GM12801 (cell line): Measurements from ENCODE around the gene LETMD1.

ENCODE experiments used
- TF ChIP-seq, protein P1 (sequence below): IDR thresholded peaks from one replicate; pipeline ENCODE4 v1.5.1; 2011; ENCODE audit warnings: control low read depth; ENCODE audit not compliant: insufficient read length; ENCODE audit errors: extremely low read depth

LETMD1 gene

DNA sequence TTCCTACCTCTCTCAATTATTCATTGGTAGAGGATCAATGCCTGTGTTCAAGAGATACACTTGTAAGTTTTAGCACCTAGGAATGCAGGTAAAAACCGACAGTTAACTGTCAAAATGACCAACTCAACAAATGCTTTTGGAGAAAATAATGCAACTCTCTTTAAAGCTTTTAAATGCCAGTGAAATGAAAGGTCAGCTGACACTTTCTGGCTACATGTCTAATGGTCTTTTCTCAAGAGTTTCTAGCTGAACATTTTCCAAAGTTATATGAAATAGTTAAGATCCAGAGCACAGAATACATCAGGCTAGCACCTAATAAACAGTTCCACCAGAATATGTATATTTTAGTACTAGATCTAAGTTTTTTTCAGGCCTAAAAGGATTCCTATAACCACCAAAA is 33.3 kb downstream of the LETMD1 start:
- TF ChIP-seq, protein P1, sequence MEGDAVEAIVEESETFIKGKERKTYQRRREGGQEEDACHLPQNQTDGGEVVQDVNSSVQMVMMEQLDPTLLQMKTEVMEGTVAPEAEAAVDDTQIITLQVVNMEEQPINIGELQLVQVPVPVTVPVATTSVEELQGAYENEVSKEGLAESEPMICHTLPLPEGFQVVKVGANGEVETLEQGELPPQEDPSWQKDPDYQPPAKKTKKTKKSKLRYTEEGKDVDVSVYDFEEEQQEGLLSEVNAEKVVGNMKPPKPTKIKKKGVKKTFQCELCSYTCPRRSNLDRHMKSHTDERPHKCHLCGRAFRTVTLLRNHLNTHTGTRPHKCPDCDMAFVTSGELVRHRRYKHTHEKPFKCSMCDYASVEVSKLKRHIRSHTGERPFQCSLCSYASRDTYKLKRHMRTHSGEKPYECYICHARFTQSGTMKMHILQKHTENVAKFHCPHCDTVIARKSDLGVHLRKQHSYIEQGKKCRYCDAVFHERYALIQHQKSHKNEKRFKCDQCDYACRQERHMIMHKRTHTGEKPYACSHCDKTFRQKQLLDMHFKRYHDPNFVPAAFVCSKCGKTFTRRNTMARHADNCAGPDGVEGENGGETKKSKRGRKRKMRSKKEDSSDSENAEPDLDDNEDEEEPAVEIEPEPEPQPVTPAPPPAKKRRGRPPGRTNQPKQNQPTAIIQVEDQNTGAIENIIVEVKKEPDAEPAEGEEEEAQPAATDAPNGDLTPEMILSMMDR = no peak

DNA sequence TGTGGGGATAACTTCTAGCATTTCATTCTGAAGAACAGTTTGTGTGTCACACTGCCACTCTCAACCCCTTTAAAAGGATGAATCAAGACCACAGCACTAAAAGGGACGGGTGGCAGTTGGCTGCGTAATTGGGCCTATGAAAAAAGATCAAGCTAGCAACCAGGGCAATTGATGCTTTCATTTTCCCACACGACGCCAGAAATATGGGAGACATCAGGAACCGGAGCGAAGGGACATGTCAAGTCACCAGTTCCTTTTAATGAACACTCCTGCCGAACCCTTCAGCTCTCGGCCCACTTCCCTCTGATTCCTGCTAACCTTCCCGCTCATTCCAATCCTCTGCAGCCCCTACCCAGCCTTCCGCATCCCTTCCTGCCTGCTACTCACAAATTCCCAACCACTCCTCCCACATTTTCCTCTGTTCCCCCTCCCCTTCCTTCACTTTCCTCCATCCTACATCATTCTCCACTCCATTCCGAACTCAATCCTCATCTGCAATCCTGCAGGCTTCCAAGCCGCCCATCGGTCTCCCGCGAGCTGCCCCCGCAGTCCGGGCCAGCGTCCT is 34.5 kb downstream of the LETMD1 start:
- TF ChIP-seq, protein P1 = no peak

DNA sequence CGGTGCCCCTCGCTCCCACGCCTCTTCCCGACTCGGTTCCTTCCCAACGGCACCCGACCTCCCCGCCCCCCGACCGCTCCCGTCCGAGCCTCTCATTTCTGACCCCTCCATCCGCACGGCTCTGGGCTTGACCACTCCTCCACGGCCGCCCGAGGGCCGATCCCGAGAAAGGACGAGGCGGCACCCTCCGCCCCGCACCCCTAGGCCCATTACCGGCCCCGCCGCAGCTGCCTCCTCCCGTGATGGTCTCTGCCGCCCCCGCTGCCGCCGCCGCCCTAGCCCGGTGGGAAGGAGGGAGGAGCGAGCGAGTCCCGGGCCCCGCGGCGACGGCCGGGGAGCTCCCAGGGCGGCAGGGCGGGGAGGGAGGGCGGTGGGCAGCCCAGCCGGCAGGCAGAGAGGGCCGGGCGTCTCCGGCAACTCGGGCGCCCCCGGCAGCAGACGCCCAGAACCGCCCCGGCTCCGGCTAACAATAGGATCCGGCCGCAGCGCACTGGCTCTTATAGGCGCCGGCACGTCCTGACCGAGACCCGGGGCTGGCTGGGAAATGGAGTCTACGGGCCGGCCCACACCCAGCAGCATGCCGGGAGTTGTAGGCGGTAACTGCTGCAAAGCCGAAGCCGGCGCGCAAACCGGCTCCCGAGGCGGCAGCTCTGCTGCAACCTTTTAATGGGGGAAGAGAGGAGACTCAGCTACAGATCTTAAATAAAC is 35.2 kb downstream of the LETMD1 start, which contains the start of gene CSRNP2:
CSRNP2 (minus strand) TSS at position 471 of the 708 bp plus-strand sequence. CDS start 7,035 bp downstream, outside the sequence.
- TF ChIP-seq, protein P1 = no peak

DNA sequence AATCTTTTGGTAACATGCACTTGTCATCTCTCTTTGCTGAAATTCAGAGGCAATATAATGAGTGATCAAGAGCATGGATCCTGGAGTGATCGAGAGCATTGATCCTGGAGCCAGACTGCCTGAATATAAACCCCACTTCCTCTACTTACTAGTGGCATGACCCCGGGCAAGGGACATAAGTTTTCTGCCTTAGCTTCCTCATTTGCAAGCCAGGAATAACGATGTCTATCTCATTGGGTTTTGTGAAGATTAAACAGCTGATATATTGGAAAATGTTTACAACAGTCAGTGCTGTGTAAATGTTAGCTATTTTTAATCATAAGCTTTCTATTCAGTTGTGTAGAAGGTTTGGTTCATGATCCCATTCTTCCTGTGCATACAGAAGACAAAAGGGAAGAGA is 37.6 kb downstream of the LETMD1 start:
- TF ChIP-seq, protein P1 = no peak

DNA sequence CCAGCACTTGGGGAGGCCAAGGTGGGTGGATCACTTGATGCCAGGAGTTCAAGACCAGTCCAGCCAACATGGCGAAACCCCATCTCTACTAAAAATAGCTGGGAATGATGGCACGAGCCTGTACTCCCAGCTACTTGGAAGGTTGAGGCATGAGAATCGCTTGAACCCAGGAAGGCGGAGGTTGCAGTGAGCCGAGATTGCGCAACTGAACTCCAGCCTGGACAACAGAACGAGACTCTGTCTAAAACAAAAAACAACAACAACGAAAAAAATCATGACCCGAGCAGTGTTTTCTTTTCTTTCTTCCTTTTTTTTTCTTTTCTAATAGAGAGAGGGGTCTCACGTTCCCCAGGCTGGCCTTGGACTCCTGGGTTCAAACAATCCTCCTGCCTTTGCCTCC is 38.8 kb downstream of the LETMD1 start:
- TF ChIP-seq, protein P1 = no peak

DNA sequence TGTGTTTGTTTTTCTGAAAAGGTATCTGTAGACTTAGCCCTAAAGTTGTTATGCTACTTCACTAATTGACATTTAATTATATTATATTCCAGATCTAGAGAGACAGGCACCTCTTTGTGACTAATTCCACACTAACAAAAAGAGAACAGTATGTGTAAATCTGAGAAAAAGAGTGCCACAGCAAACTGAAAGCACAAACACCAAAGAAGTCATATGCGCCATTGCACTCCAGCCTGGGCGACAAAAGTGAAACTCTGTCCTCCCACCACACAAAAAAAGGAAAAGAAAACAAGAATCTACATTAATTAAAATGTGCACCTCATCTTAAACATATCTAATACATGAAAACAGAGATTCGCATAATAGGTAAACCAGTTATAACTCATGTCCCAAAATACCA is 39.7 kb downstream of the LETMD1 start:
- TF ChIP-seq, protein P1 = no peak

DNA sequence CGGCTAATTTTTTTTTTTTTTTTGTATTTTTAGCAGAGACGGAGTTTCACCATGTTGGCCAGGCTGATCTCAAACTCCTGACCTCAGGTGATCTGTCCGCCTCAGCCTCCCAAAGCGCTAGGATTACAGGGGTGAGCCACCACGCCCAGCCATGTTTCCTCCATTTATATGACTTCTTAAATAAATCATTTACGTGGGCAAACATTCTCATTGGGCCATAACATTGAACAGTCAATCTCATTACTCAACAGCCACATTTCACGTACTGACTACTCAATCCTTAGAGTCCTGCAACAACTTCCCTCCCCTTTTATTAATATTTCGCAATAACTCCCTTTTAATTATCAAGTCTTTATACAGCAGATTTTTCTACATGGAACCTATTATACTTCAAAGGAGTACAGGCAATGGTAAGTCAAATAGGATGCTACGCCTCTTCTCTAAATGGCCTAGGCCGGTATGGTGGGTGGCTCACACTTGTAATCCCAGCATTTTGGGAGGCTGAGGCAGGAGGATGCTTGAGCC is 42.6 kb downstream of the LETMD1 start:
- TF ChIP-seq, protein P1 = no peak
